GM19455 (cell line): ENCODE results near the gene ZBTB4.
"Not testable (repeated sequence)": the region's sequence is repeated elsewhere in the genome, so short reads cannot be mapped to it uniquely, and the experiment has no call there.

Source experiments
- ATAC-seq: cut with Tn5 transposase; IDR thresholded peaks from one replicate; pipeline ENCODE4 v1.9.1; 2021; ENCODE audit not compliant: unreplicated experiment

The ZBTB4 gene

GRCh38 chr17:7496470-7497183 is 17.2 kb upstream of the ZBTB4 start:
- ATAC-seq, result no peak

- no peak for ATAC-seq
These were observed 16.5 kb upstream of the ZBTB4 start for GRCh38 chr17:7495906-7496434.

GRCh38 chr17:7493941-7494340 is 14.5 kb upstream of the ZBTB4 start:
- no peak for ATAC-seq

GRCh38 chr17:7491583-7491982 is 12.2 kb upstream of the ZBTB4 start:
- ATAC-seq, result no peak

- ATAC-seq, result no peak
These were observed 10.7 kb upstream of the ZBTB4 start for GRCh38 chr17:7490144-7490543.

- no peak for ATAC-seq
These were observed 6.8 kb upstream of the ZBTB4 start for GRCh38 chr17:7486181-7486580.

GRCh38 chr17:7484919-7485377 is 5.5 kb upstream of the ZBTB4 start:
- ATAC-seq, result no peak

GRCh38 chr17:7484067-7484918 is 4.9 kb upstream of the ZBTB4 start, which contains the start of gene POLR2A:
TSS of gene POLR2A (plus strand) at chr17:7484366.
- peak; percentile 56 for ATAC-seq

- ATAC-seq, result peak; percentile 31
These were observed 4.0 kb upstream of the ZBTB4 start for GRCh38 chr17:7483255-7484066.

- not testable (repeated sequence) for ATAC-seq
These were observed 3.3 kb upstream of the ZBTB4 start for GRCh38 chr17:7482742-7483088.

GRCh38 chr17:7481842-7482741 is 2.7 kb upstream of the ZBTB4 start:
- ATAC-seq, result not testable (repeated sequence)

GRCh38 chr17:7481275-7481674 is 1.8 kb upstream of the ZBTB4 start, which contains the start of gene SLC35G6:
TSS of gene SLC35G6 (plus strand) at chr17:7481446. CDS start at chr17:7481517, 71 bp downstream.
- ATAC-seq, result not testable (repeated sequence)

- ATAC-seq, result no peak
These were observed 606 bp upstream of the ZBTB4 start for GRCh38 chr17:7480089-7480384.

- ATAC-seq, result no peak
These were observed 887 bp downstream of the ZBTB4 start for GRCh38 chr17:7478276-7479212.

GRCh38 chr17:7477392-7478275 is 1.8 kb downstream of the ZBTB4 start:
- no peak for ATAC-seq

- ATAC-seq, result no peak
These were observed 2.5 kb downstream of the ZBTB4 start for GRCh38 chr17:7476951-7477350.

GRCh38 chr17:7476494-7476893 is 2.9 kb downstream of the ZBTB4 start:
- ATAC-seq, result no peak
